NT2/D1 (cell line): ENCODE results near the gene PADI4.

ENCODE experiments used
- SUZ12 ChIP-seq: IDR thresholded peaks from 2 replicates; pipeline ENCODE4 v1.6.1; 2011; ENCODE audit not compliant: insufficient read length, insufficient read depth; ENCODE audit errors: extremely low read depth
- YY1 ChIP-seq: IDR thresholded peaks from 2 replicates; pipeline ENCODE4 v1.6.1; 2011; ENCODE audit not compliant: insufficient read length, insufficient read depth
- ZNF274 ChIP-seq: IDR thresholded peaks from 2 replicates; pipeline ENCODE4 v1.6.1; 2011; ENCODE audit warnings: mild to moderate bottlenecking, low read depth, low read length

DNA sequence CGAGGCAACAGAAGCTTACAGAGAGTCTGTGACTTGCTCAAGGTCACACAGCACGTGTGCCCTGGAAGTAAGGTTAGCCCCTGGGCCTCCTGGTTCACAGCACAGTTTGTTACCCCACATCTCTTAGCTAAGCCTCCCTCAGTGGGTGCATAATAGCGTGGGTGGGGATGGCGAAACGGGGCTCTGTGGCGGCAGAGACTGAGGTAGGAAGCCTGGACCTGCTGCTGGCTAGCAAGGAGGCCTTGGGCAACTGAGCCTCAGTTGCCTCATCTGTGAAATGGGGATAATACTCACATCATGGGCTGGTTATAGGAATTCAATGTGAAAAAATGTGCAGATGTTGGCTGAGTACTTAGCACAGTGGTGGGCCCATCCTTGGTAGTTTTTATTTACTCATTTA, 596 bp downstream of the PADI4 start:
- TF ChIP-seq ZNF274 (no peak), SUZ12 (no peak), YY1 (no peak)
